Measurements from ENCODE around the gene LRRC3.

Gene LRRC3

GRCh38 chr21:44424608-44425306 lies 30.6 kb upstream of the LRRC3 start:
- no peak for DNase-seq

GRCh38 chr21:44425307-44425894 lies 29.9 kb upstream of the LRRC3 start:
- no peak for DNase-seq

GRCh38 chr21:44425895-44426662 lies 29.2 kb upstream of the LRRC3 start:
- no peak for DNase-seq

GRCh38 chr21:44426663-44427191 lies 28.6 kb upstream of the LRRC3 start:
- DNase-seq: no peak

- no peak for DNase-seq
Observed at GRCh38 chr21:44427241-44428120, 27.8 kb upstream of the LRRC3 start.

- DNase-seq: no peak
Observed at GRCh38 chr21:44428281-44428960, 26.9 kb upstream of the LRRC3 start.

GRCh38 chr21:44429894-44430293 lies 25.4 kb upstream of the LRRC3 start:
- no peak for DNase-seq

GRCh38 chr21:44431300-44431699 lies 24.0 kb upstream of the LRRC3 start:
- no peak for DNase-seq

- DNase-seq: no peak
Observed at GRCh38 chr21:44432841-44433790, 22.2 kb upstream of the LRRC3 start.

GRCh38 chr21:44433791-44434567 lies 21.3 kb upstream of the LRRC3 start:
- no peak for DNase-seq

- DNase-seq: no peak
Observed at GRCh38 chr21:44434568-44434925, 20.8 kb upstream of the LRRC3 start.

- DNase-seq: no peak
Observed at GRCh38 chr21:44434936-44435635, 20.2 kb upstream of the LRRC3 start.

GRCh38 chr21:44436111-44436611 lies 19.1 kb upstream of the LRRC3 start:
- no peak for DNase-seq

GRCh38 chr21:44436958-44437357 lies 18.4 kb upstream of the LRRC3 start:
- no peak for DNase-seq

GRCh38 chr21:44437371-44437695 lies 18.0 kb upstream of the LRRC3 start:
- DNase-seq: no peak

GRCh38 chr21:44437696-44438431 lies 17.4 kb upstream of the LRRC3 start:
- DNase-seq: no peak

GRCh38 chr21:44438531-44439210 lies 16.6 kb upstream of the LRRC3 start:
- DNase-seq: no peak

GRCh38 chr21:44439211-44439600 lies 16.1 kb upstream of the LRRC3 start:
- no peak for DNase-seq
